H9 (cell line): ENCODE data around the gene CLIP1. TPM values are rescaled to one million over a fixed set of nuclear protein-coding genes. Genes with fewer than 3 reads are reported as not detected.

Experiments
- DNase-seq: peaks from one replicate; pipeline ENCODE4 v3.0.0-alpha.2; 2017
- H2AFZ ChIP-seq: one replicate; pipeline ENCODE4 v1.6.1; 2013; ENCODE audit warnings: mild to moderate bottlenecking, low read length, control low read depth, moderate library complexity
- H2AK5ac ChIP-seq: 2 replicates; pipeline ENCODE4 v1.6.1; 2013; ENCODE audit warnings: low read length, control low read depth, mixed read lengths; ENCODE audit not compliant: insufficient read length
- H2BK120ac ChIP-seq: one replicate; pipeline ENCODE4 v1.6.1; 2013; ENCODE audit warnings: low read depth, mild to moderate bottlenecking, low read length, control low read depth, inconsistent platforms; ENCODE audit not compliant: poor library complexity, severe bottlenecking
- H2BK12ac ChIP-seq: 2 replicates; pipeline ENCODE4 v1.6.1; 2013; ENCODE audit warnings: low read length, control low read depth, mixed read lengths, low read depth; ENCODE audit not compliant: insufficient read length
- H2BK15ac ChIP-seq: 2 replicates; pipeline ENCODE4 v1.6.1; 2013; ENCODE audit warnings: low read depth, low read length, control low read depth
- H2BK20ac ChIP-seq: one replicate; pipeline ENCODE4 v1.6.1; 2013; ENCODE audit warnings: low read depth, mild to moderate bottlenecking, low read length, control low read depth, inconsistent platforms; ENCODE audit not compliant: poor library complexity, severe bottlenecking
- H2BK5ac ChIP-seq: 2 replicates; pipeline ENCODE4 v1.6.1; 2013; ENCODE audit warnings: low read length, control low read depth, mixed read lengths; ENCODE audit not compliant: insufficient read length
- H3K14ac ChIP-seq: 2 replicates; pipeline ENCODE4 v1.6.1; 2013; ENCODE audit warnings: low read length, control low read depth; ENCODE audit not compliant: insufficient read depth
- H3K18ac ChIP-seq: 2 replicates; pipeline ENCODE4 v1.6.1; 2013; ENCODE audit warnings: low read depth, mild to moderate bottlenecking, mixed read lengths, low read length, control low read depth; ENCODE audit not compliant: insufficient read length
- H3K23ac ChIP-seq: 2 replicates; pipeline ENCODE4 v1.6.1; 2013; ENCODE audit warnings: low read length, control low read depth, mixed read lengths, low read depth; ENCODE audit not compliant: insufficient read length
- H3K23me2 ChIP-seq: 2 replicates; pipeline ENCODE4 v1.6.1; 2013; ENCODE audit warnings: low read depth, mild to moderate bottlenecking, mixed read lengths, low read length, control low read depth; ENCODE audit not compliant: insufficient read length, poor library complexity, severe bottlenecking
- H3K27ac ChIP-seq: 2 replicates; pipeline ENCODE4 v1.5.1; 2013; ENCODE audit warnings: low read length, control low read depth, mixed read lengths, low read depth; ENCODE audit not compliant: insufficient read length
- H3K27me3 ChIP-seq: 2 replicates; pipeline ENCODE4 v1.6.1; 2013; ENCODE audit warnings: low read length, control low read depth, inconsistent platforms; ENCODE audit not compliant: insufficient read depth
- H3K4ac ChIP-seq: 2 replicates; pipeline ENCODE4 v1.6.1; 2013; ENCODE audit warnings: low read depth, mild to moderate bottlenecking, control low read depth, inconsistent platforms, low read length, moderate library complexity
- H3K4me1 ChIP-seq: 2 replicates; pipeline ENCODE4 v1.6.1; 2013; ENCODE audit warnings: low read length, control low read depth, inconsistent platforms; ENCODE audit not compliant: insufficient read depth
- H3K4me2 ChIP-seq: 2 replicates; pipeline ENCODE4 v1.6.1; 2013; ENCODE audit warnings: low read length, control low read depth, mixed read lengths; ENCODE audit not compliant: insufficient read length, insufficient read depth
- H3K56ac ChIP-seq: 2 replicates; pipeline ENCODE4 v1.6.1; 2013; ENCODE audit warnings: low read depth, mild to moderate bottlenecking, mixed read lengths, low read length, control low read depth; ENCODE audit not compliant: insufficient read length
- H3K79me1 ChIP-seq: 2 replicates; pipeline ENCODE4 v1.6.1; 2013; ENCODE audit warnings: low read depth, mild to moderate bottlenecking, moderate library complexity, low read length, control low read depth, inconsistent platforms; ENCODE audit not compliant: insufficient read depth, poor library complexity, severe bottlenecking
- H3K79me2 ChIP-seq: 2 replicates; pipeline ENCODE4 v1.6.1; 2013; ENCODE audit warnings: low read length, control low read depth, inconsistent platforms; ENCODE audit not compliant: insufficient read depth
- H3K9ac ChIP-seq: 2 replicates; pipeline ENCODE4 v1.6.1; 2013; ENCODE audit warnings: low read length, control low read depth, mixed read lengths; ENCODE audit not compliant: insufficient read length; ENCODE audit errors: extremely low read depth
- H3K9me3 ChIP-seq: one replicate; pipeline ENCODE4 v1.6.1; 2013; ENCODE audit warnings: low read depth, low read length, inconsistent platforms; ENCODE audit not compliant: control insufficient read depth
- H3T11ph ChIP-seq: one replicate; pipeline ENCODE4 v1.6.1; 2013; ENCODE audit warnings: mild to moderate bottlenecking, low read length, control low read depth, inconsistent platforms
- H4K20me1 ChIP-seq: one replicate; pipeline ENCODE4 v1.6.1; 2013; ENCODE audit not compliant: control insufficient read depth, insufficient read length, insufficient read depth
- H4K5ac ChIP-seq: 2 replicates; pipeline ENCODE4 v1.6.1; 2013; ENCODE audit warnings: low read depth, mild to moderate bottlenecking, mixed read lengths, low read length, control low read depth; ENCODE audit not compliant: insufficient read length
- H4K8ac ChIP-seq: replicated peaks from 2 replicates; pipeline ENCODE4 v1.6.1; 2013; ENCODE audit warnings: low read length, control low read depth, mixed read lengths, low read depth; ENCODE audit not compliant: insufficient read length
- H4K91ac ChIP-seq: 2 replicates; pipeline ENCODE4 v1.6.1; 2013; ENCODE audit warnings: low read depth, mild to moderate bottlenecking, moderate library complexity, mixed read lengths, low read length, control low read depth; ENCODE audit not compliant: insufficient read length
- H3K27ac Mint-ChIP-seq, 3 experiments: 2 replicates in 2 of 3; 3 replicates in 1 of 3; pipeline ENCODE4 v1.8.0; 2020 to 2021; ENCODE audit warnings: mixed read lengths in 3 of 3, mild to moderate bottlenecking in 1 of 3, moderate library complexity in 1 of 3
- H3K27me3 Mint-ChIP-seq: 2 replicates; pipeline ENCODE4 v1.8.0; 2021; ENCODE audit warnings: low read depth, mild to moderate bottlenecking, moderate library complexity, mixed read lengths
- H3K36me3 Mint-ChIP-seq, 3 experiments: 2 replicates in 2 of 3; 3 replicates in 1 of 3; pipeline ENCODE4 v1.8.0; 2020 to 2021; ENCODE audit warnings: low read depth in 3 of 3, mixed read lengths in 3 of 3; ENCODE audit not compliant: insufficient read depth in 1 of 3
- H3K4me1 Mint-ChIP-seq, 2 experiments: 2 replicates each; pipeline ENCODE4 v1.8.0; 2020; ENCODE audit warnings: mixed read lengths in 2 of 2
- H3K4me3 Mint-ChIP-seq, 2 experiments: 2 replicates in 1 of 2; 3 replicates in 1 of 2; pipeline ENCODE4 v1.8.0; 2020 to 2021; ENCODE audit warnings: mild to moderate bottlenecking in 2 of 2, mixed read lengths in 2 of 2, moderate library complexity in 1 of 2
- H3K9me3 Mint-ChIP-seq, 2 experiments: 2 replicates in 1 of 2; 3 replicates in 1 of 2; pipeline ENCODE4 v1.8.0; 2020; ENCODE audit warnings: mild to moderate bottlenecking in 2 of 2, mixed read lengths in 2 of 2, moderate library complexity in 1 of 2
- CTCF ChIP-seq: fragments of 200-600 bp; sonication (generic); conservative IDR thresholded peaks from 3 replicates; pipeline ENCODE4 v1.8.0; 2021; ENCODE audit warnings: antibody characterized with exemption, mild to moderate bottlenecking
- WGBS: extraction: QIAGEN DNeasy Blood & Tissue Kit; methylation state at CpG from one replicate; pipeline ENCODE4 v1.1.7; 2013; ENCODE audit warnings: missing lambda C conversion rate, low lambda C conversion rate, mixed read lengths; ENCODE audit not compliant: insufficient read length; ENCODE audit errors: extremely low coverage; 5-methylcytosine and 5-hydroxymethylcytosine counted together
- total RNA-seq: library from RNA; stranded (reverse); gene quantifications from 2 replicates; pipeline ENCODE4 v1.2.1, GENCODE V29; 2021

CLIP1 gene
- total RNA-seq, 1 experiment from 2014 or later, result 23.6 TPM

- no peak overlapping the region for H2BK20ac ChIP-seq
- H3T11ph ChIP-seq, result no peak overlapping the region
- no peak overlapping the region for H4K8ac ChIP-seq
- H3K56ac ChIP-seq, result no peak overlapping the region
- H2BK120ac ChIP-seq, result no peak overlapping the region
- H4K20me1 ChIP-seq, result no peaks in the 10 kb centered on the region
- Mint-ChIP-seq H3K9me3 (no peaks in the 10 kb centered on the region), H3K4me1 (peaks cover 22 to 23% of the 10 kb centered on the region in 2 experiments), H3K27me3 (no peaks in the 10 kb centered on the region), H3K27ac (peak overlapping the region in 2 of 3 experiments; percentile 5 to 58; a peak in 4 of 7 replicates), H3K36me3 (no peaks in the 10 kb centered on the region; a peak in 1 of 7 replicates), H3K4me3 (no peak overlapping the region)
- no peaks in the 10 kb centered on the region for H3K23me2 ChIP-seq
- H3K27ac ChIP-seq, result no peak overlapping the region
- H3K23ac ChIP-seq, result no peak overlapping the region
- H2AK5ac ChIP-seq, result no peak overlapping the region
- H3K27me3 ChIP-seq, result no peaks in the 10 kb centered on the region
- no CpG with 5 or more reads among the region's 13 CpGs for WGBS
- no peak for DNase-seq
- no peaks in the 10 kb centered on the region for H3K79me2 ChIP-seq
- H3K18ac ChIP-seq, result no peak overlapping the region
- H3K9ac ChIP-seq, result no peak overlapping the region
- no peaks in the 10 kb centered on the region; the same call in 1 of the 2 replicates for H3K4me1 ChIP-seq
- no peak overlapping the region for H3K4ac ChIP-seq
- no peak overlapping the region for H2BK5ac ChIP-seq
- no peak overlapping the region for H2BK15ac ChIP-seq
- no peak for TF ChIP-seq CTCF
- no peak overlapping the region for H3K14ac ChIP-seq
- H2BK12ac ChIP-seq, result no peak overlapping the region
- H3K9me3 ChIP-seq, result no peaks in the 10 kb centered on the region
- H4K91ac ChIP-seq, result no peak overlapping the region
- H3K79me1 ChIP-seq, result peaks cover 2% of the 10 kb centered on the region
- no peak overlapping the region for H3K4me2 ChIP-seq
- H2AFZ ChIP-seq, result no peak overlapping the region
- H4K5ac ChIP-seq, result no peak overlapping the region
Measured at GRCh38 chr12:122385171-122386016, 37.1 kb downstream of the CLIP1 start.
